HL-60 (cell line): Measurements from ENCODE around the gene THOC6.

ENCODE experiments used
- CTCF ChIP-seq: IDR thresholded peaks from one replicate; pipeline ENCODE4 v1.5.1; 2011; ENCODE audit warnings: low read length, control low read depth, inconsistent platforms; ENCODE audit not compliant: insufficient read depth
- REST ChIP-seq: IDR thresholded peaks from 2 replicates; pipeline ENCODE4 v1.6.1; 2012; ENCODE audit warnings: low read depth; ENCODE audit not compliant: insufficient replicate concordance
- SPI1 ChIP-seq: IDR thresholded peaks from 2 replicates; pipeline ENCODE4 v1.6.1; 2012; ENCODE audit warnings: low read depth, mild to moderate bottlenecking, borderline replicate concordance

- peak; percentile 69 for TF ChIP-seq CTCF
- no peak for TF ChIP-seq SPI1
- no peak for TF ChIP-seq REST
Measured at GRCh38 chr16:3027983-3028715, 4.3 kb downstream of the THOC6 start.
